Stimulated activated CD8-positive, alpha-beta memory T cell treated with anti-CD3 and anti-CD28 coated beads, Interleukin-7, amount 100 ng/mL, for 48 hours (primary cell): ENCODE measurements around the gene MPV17L2.
"Not testable (repeated sequence)": the region's sequence is repeated elsewhere in the genome, so short reads cannot be mapped to it uniquely, and the experiment has no call there.

Experiments
- DNase-seq, 2 donors: peaks; one replicate each; pipeline ENCODE4 v3.0.0-alpha.2; 2020; ENCODE audit warnings: low read depth in 1 of 2; ENCODE audit errors: extremely low read depth in 1 of 2

MPV17L2 gene

GRCh38 chr19:18190278-18190677 is 2.7 kb upstream of the MPV17L2 start:
- DNase-seq: no peak

GRCh38 chr19:18191640-18192062 is 1.4 kb upstream of the MPV17L2 start:
- no peak for DNase-seq

- DNase-seq: no peak
Measured at GRCh38 chr19:18193388-18194180, 566 bp downstream of the MPV17L2 start.

GRCh38 chr19:18194181-18194530 is 1.1 kb downstream of the MPV17L2 start:
- no peak for DNase-seq

GRCh38 chr19:18194554-18195238 is 1.7 kb downstream of the MPV17L2 start:
- no peak for DNase-seq

GRCh38 chr19:18196511-18196845 is 3.5 kb downstream of the MPV17L2 start:
- no peak for DNase-seq

- no peak for DNase-seq
Measured at GRCh38 chr19:18197306-18197705, 4.3 kb downstream of the MPV17L2 start.

- DNase-seq: no peak
Measured at GRCh38 chr19:18197941-18198340, 4.9 kb downstream of the MPV17L2 start.

GRCh38 chr19:18198374-18198773 is 5.4 kb downstream of the MPV17L2 start:
- DNase-seq: no peak

GRCh38 chr19:18202397-18202777 is 9.4 kb downstream of the MPV17L2 start:
- no peak for DNase-seq

GRCh38 chr19:18202778-18203407 is 9.9 kb downstream of the MPV17L2 start:
- DNase-seq: no peak

- no peak for DNase-seq
Measured at GRCh38 chr19:18203408-18203862, 10.4 kb downstream of the MPV17L2 start.

- DNase-seq: peak; percentile 99 to 100
Measured at GRCh38 chr19:18203863-18204393, 10.9 kb downstream of the MPV17L2 start, which contains the start of gene RAB3A. Gene RAB3A, minus strand, starts transcription at chr19:18204042. Its CDS starts 1,302 bp downstream, at chr19:18202740.

GRCh38 chr19:18204394-18205199 is 11.6 kb downstream of the MPV17L2 start:
- no peak for DNase-seq

GRCh38 chr19:18205200-18205892 is 12.3 kb downstream of the MPV17L2 start:
- DNase-seq: no peak

GRCh38 chr19:18206018-18206417 is 13.0 kb downstream of the MPV17L2 start:
- DNase-seq: no peak

GRCh38 chr19:18208098-18208951 is 15.3 kb downstream of the MPV17L2 start:
- DNase-seq: no peak

GRCh38 chr19:18209912-18210311 is 16.9 kb downstream of the MPV17L2 start:
- DNase-seq: not testable (repeated sequence)

- DNase-seq: no peak
Measured at GRCh38 chr19:18211683-18212082, 18.7 kb downstream of the MPV17L2 start.
